Esophagus (tissue), 2 donors: ENCODE measurements around the gene GREB1. TPM values are rescaled to one million over a fixed set of nuclear protein-coding genes. Genes with fewer than 3 reads are reported as not detected.

Experiments
- H3K27ac ChIP-seq, 2 donors: one replicate each; pipeline ENCODE4 v1.5.1; 2013; ENCODE audit warnings: low read depth in 2 of 2, mild to moderate bottlenecking in 2 of 2, inconsistent platforms in 1 of 2, low read length in 1 of 2, moderate library complexity in 1 of 2
- H3K27me3 ChIP-seq, 2 donors: one replicate each; pipeline ENCODE4 v1.6.1; 2013; ENCODE audit warnings: low read length in 2 of 2, control low read depth in 1 of 2, mild to moderate bottlenecking in 1 of 2; ENCODE audit not compliant: insufficient read depth in 2 of 2, control insufficient read depth in 1 of 2
- H3K36me3 ChIP-seq, 2 donors: one replicate each; pipeline ENCODE4 v1.6.1; 2013; ENCODE audit warnings: low read length in 1 of 2; ENCODE audit not compliant: control insufficient read depth in 2 of 2, insufficient read depth in 2 of 2
- H3K4me1 ChIP-seq, 2 donors: one replicate each; pipeline ENCODE4 v1.6.1; 2013; ENCODE audit warnings: low read length in 1 of 2; ENCODE audit not compliant: control insufficient read depth in 2 of 2, insufficient read depth in 2 of 2
- H3K4me3 ChIP-seq, 2 donors: one replicate each; pipeline ENCODE4 v1.5.1; 2013; ENCODE audit warnings: low read length in 2 of 2, mild to moderate bottlenecking in 2 of 2, low read depth in 1 of 2, moderate library complexity in 1 of 2
- H3K9me3 ChIP-seq, 2 donors: one replicate each; pipeline ENCODE4 v1.6.1; 2013; ENCODE audit warnings: mild to moderate bottlenecking in 2 of 2, low read depth in 1 of 2, low read length in 1 of 2, moderate library complexity in 1 of 2; ENCODE audit not compliant: control insufficient read depth in 2 of 2, insufficient read depth in 1 of 2
- WGBS, 2 donors: extraction: QIAGEN DNeasy Blood & Tissue Kit; methylation state at CpG; one replicate each; pipeline ENCODE4 v1.1.7; 2013; 5-methylcytosine and 5-hydroxymethylcytosine counted together
- polyA plus RNA-seq, 2 donors: library from polyadenylated mRNA; stranded (reverse); fragments of 200-250 nt; gene quantifications; one replicate each; pipeline ENCODE4 v1.2.3, GENCODE V29; 2013
- donor health status: healthy with polysubstance abuse.
- donor health status: Bipolar disorder and iron deficiency.

GREB1 gene
- polyA plus RNA-seq, 2 donors, result 0.15 to 0.16 TPM

GRCh38 chr2:11546072-11546471 is 12.2 kb downstream of the GREB1 start:
- Histone ChIP-seq H3K36me3 (no peaks in the 10 kb centered on the region), H3K27me3 (no peaks in the 10 kb centered on the region), H3K27ac (no peak overlapping the region), H3K4me3 (no peak overlapping the region), H3K9me3 (no peaks in the 10 kb centered on the region), H3K4me1 (peaks cover 0 to 1% of the 10 kb centered on the region in 2 donors)
- 75 to 80% methylated on average over 6 of the region's 6 CpGs for WGBS, 2 donors

- H3K27ac ChIP-seq, result no peak overlapping the region
- WGBS, 2 donors, result 79 to 80% methylated on average over 6 of the region's 6 CpGs
- no peaks in the 10 kb centered on the region for H3K36me3 ChIP-seq
- no peak overlapping the region for H3K4me3 ChIP-seq
- H3K27me3 ChIP-seq, result no peaks in the 10 kb centered on the region
- peaks cover 0 to 1% of the 10 kb centered on the region in 2 donors for H3K4me1 ChIP-seq
- no peaks in the 10 kb centered on the region for H3K9me3 ChIP-seq
Observed at GRCh38 chr2:11547912-11548497, 14.2 kb downstream of the GREB1 start.

GRCh38 chr2:11550302-11550701 is 16.5 kb downstream of the GREB1 start:
- 96% methylated on average over 2 of the region's 2 CpGs for WGBS, 2 donors
- Histone ChIP-seq H3K27me3 (no peaks in the 10 kb centered on the region), H3K36me3 (no peaks in the 10 kb centered on the region), H3K4me1 (peaks cover 0 to 1% of the 10 kb centered on the region in 2 donors), H3K27ac (no peak overlapping the region), H3K9me3 (no peaks in the 10 kb centered on the region), H3K4me3 (no peak overlapping the region)

- no peaks in the 10 kb centered on the region for H3K27me3 ChIP-seq
- H3K4me1 ChIP-seq, result peaks cover 0 to 1% of the 10 kb centered on the region in 2 donors
- no peak overlapping the region for H3K4me3 ChIP-seq
- no peaks in the 10 kb centered on the region for H3K9me3 ChIP-seq
- no peaks in the 10 kb centered on the region for H3K36me3 ChIP-seq
- no peak overlapping the region for H3K27ac ChIP-seq
- 82 to 85% methylated on average over 7 of the region's 7 CpGs for WGBS, 2 donors
Observed at GRCh38 chr2:11550901-11551568, 17.2 kb downstream of the GREB1 start.

- no peaks in the 10 kb centered on the region for H3K9me3 ChIP-seq
- peaks cover 0 to 1% of the 10 kb centered on the region in 2 donors for H3K4me1 ChIP-seq
- no peak overlapping the region for H3K4me3 ChIP-seq
- no peaks in the 10 kb centered on the region for H3K27me3 ChIP-seq
- H3K27ac ChIP-seq, result no peak overlapping the region
- whole genome bisulfite sequencing, 2 donors, result 90 to 91% methylated on average over 16 of the region's 16 CpGs
- H3K36me3 ChIP-seq, result no peaks in the 10 kb centered on the region
Observed at GRCh38 chr2:11551569-11552259, 17.9 kb downstream of the GREB1 start.

GRCh38 chr2:11552260-11552638 is 18.4 kb downstream of the GREB1 start:
- Histone ChIP-seq H3K36me3 (no peaks in the 10 kb centered on the region), H3K27me3 (no peaks in the 10 kb centered on the region), H3K27ac (no peak overlapping the region), H3K9me3 (no peaks in the 10 kb centered on the region), H3K4me3 (no peak overlapping the region), H3K4me1 (no peaks in the 10 kb centered on the region)
- WGBS, 2 donors, result 82 to 86% methylated on average over 9 of the region's 9 CpGs

- no peaks in the 10 kb centered on the region for H3K36me3 ChIP-seq
- H3K27me3 ChIP-seq, result no peaks in the 10 kb centered on the region
- no peaks in the 10 kb centered on the region for H3K4me1 ChIP-seq
- H3K27ac ChIP-seq, result no peak overlapping the region
- no peak overlapping the region for H3K4me3 ChIP-seq
- H3K9me3 ChIP-seq, result no peaks in the 10 kb centered on the region
- 63 to 72% methylated on average over 10 of the region's 10 CpGs for WGBS, 2 donors
Observed at GRCh38 chr2:11553661-11554398, 20.0 kb downstream of the GREB1 start.

- H3K36me3 ChIP-seq, result no peaks in the 10 kb centered on the region
- WGBS, 2 donors, result 64 to 70% methylated on average over 4 of the region's 4 CpGs
- H3K27me3 ChIP-seq, result no peaks in the 10 kb centered on the region
- H3K4me3 ChIP-seq, result no peak overlapping the region
- no peak overlapping the region for H3K27ac ChIP-seq
- H3K9me3 ChIP-seq, result no peaks in the 10 kb centered on the region
- H3K4me1 ChIP-seq, result no peaks in the 10 kb centered on the region
Observed at GRCh38 chr2:11554399-11554716, 20.5 kb downstream of the GREB1 start.

GRCh38 chr2:11556101-11556806 is 22.4 kb downstream of the GREB1 start:
- Histone ChIP-seq H3K27me3 (no peaks in the 10 kb centered on the region), H3K36me3 (no peaks in the 10 kb centered on the region), H3K27ac (no peak overlapping the region), H3K4me3 (no peak overlapping the region), H3K9me3 (no peaks in the 10 kb centered on the region), H3K4me1 (no peaks in the 10 kb centered on the region)
- 80 to 82% methylated on average over 20 of the region's 20 CpGs for WGBS, 2 donors
